NCI-H2227 (cell line): ENCODE results near the gene ELOVL6.
"Not testable (repeated sequence)": the region's sequence is repeated elsewhere in the genome, so short reads cannot be mapped to it uniquely, and the experiment has no call there.

Experiments used
- DNase-seq: peaks from one replicate; lab custom pipeline; 2025; ENCODE audit not compliant: unreplicated experiment; lab: John Stamatoyannopoulos, UW

ELOVL6 gene

DNA sequence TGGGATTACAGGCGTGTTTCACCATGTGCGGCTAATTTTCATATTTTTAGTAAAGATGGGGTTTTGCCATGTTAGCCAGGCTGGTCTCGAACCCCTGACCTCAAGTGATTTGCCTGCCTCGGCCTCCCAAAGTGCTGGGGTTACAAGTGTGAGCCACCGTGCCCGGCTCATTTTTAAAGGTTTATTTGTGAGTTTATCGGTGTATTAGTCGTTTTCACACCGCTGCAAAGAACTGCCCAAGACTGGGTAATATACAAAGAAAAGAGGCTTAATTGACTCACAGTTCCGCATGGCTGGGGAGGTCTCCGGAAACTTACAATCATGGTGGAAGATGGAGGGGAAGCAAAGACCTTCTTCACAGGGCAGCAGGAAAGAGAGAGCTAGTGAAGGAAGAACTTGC is 159.3 kb downstream of the ELOVL6 start:
- DNase-seq, result not testable (repeated sequence)

GRCh38 chr4:110034026-110034393 is 164.4 kb downstream of the ELOVL6 start:
- DNase-seq, result no peak

- DNase-seq, result no peak
These were observed 164.9 kb downstream of the ELOVL6 start for GRCh38 chr4:110033355-110034025.

GRCh38 chr4:110032603-110033002 is 165.8 kb downstream of the ELOVL6 start:
- DNase-seq, result no peak

- no peak for DNase-seq
These were observed 172.7 kb downstream of the ELOVL6 start for GRCh38 chr4:110025718-110026117.

DNA sequence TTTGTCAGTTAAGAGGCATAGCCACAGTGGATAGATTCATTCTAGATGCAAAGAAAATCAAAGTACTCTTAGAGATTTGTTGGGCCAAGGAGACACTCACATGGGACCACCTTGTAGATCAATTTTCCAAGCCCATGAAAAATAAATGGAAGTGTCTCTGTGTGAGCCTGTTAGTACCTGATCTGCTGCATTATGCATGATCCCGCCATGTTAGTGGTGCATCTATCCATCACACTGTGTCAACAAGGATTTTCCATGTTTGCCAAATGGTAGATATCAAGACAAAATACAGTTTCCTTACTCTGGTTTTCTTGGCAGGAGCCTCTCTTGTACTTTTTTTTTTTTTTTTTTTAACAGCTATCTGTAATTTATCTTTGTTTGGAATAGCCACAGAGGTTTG is 173.4 kb downstream of the ELOVL6 start:
- DNase-seq, result no peak

- DNase-seq, result no peak
These were observed 176.0 kb downstream of the ELOVL6 start for GRCh38 chr4:110022457-110022856.

- no peak for DNase-seq
These were observed 177.6 kb downstream of the ELOVL6 start for GRCh38 chr4:110020646-110021443.

DNA sequence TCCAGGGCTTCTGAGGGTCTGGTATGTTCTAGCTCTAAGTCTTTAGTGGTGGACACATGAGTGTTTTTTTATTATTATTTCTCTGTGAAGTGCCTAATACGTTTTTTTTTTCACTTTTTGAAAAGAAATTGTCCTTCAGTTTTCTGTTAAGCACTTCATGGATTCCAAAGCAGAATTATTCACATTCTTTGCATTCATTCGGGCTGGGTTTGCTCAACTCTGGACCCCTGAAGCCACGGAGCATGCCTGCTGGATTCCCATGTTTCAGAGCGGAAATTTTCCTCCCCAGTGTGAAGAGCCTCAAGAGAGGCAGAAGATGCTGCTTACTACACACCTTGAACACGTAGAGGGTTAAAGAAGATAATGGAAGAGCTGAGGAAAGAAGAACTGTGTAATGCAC is 178.3 kb downstream of the ELOVL6 start:
- no peak for DNase-seq

- DNase-seq, result no peak
These were observed 179.3 kb downstream of the ELOVL6 start for GRCh38 chr4:110019153-110019552.

DNA sequence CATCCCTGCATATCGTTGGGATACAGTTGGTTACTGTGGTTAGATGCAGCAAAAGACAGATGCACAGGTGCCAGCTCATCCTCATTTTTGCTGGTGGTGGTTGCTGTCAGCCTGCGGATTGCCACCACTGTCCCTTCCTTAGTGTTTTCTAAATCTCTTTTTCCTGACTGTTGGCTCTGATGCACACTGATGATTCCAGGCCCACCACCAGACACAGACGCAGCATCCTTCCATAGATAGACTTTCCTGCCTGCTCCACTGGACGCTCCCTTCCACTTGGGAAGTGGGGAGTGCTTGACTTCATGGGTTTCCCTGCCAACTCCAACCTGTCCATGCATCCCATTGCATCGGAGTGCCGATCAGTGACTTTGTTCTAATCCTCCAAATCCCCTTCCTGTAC is 184.2 kb downstream of the ELOVL6 start:
- DNase-seq, result no peak

DNA sequence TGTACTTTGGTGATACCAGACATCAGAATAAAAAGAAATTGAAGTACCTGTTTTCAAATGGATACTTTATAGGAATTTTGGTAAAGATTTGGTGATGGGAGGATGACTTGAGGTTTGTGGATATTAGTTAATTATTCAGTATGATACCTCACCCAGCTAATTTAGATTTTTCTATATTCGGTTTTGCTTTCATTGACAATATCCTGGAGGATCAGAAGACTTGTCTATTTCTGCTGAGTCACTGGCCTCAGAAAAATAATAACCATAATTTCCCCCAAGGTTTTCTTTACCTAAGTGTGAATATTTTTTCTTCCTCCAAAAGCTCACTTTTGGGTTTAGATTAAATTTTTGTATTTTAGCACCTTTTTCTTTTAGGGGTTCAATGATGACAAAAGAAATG is 185.5 kb downstream of the ELOVL6 start:
- no peak for DNase-seq

GRCh38 chr4:110010797-110011196 is 187.6 kb downstream of the ELOVL6 start:
- no peak for DNase-seq

GRCh38 chr4:110009550-110009949 is 188.9 kb downstream of the ELOVL6 start:
- peak; percentile 87 for DNase-seq

- DNase-seq, result no peak
These were observed 189.9 kb downstream of the ELOVL6 start for GRCh38 chr4:110008540-110008939.

- DNase-seq, result no peak
These were observed 191.2 kb downstream of the ELOVL6 start for GRCh38 chr4:110007217-110007616.

DNA sequence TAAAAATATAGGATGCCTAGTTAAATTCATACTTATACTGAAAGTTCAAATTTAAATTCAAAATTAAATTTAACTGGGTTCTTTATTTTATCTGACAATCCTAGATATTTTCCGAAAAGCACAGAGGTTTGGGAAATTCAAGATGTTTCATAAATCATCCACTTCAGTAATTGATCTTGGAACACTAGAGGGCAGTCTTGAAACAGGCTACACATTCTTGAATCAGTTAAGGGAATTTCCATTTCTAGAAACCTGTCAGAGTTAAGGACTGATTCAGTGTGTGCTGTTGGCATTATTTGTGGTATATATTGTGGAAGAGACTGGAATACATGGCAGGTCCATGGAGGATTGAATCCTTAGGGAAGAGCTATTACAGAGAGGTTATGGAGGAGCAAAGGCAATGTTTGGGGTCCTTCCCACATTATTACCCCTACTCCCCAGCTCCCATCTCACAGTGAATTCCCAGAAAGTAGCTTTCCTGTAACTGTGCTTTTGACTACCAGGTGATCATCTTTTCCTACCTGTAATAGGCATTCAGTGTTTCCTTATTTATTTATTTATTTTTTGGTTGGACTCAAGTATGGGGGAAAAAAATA is 192.9 kb downstream of the ELOVL6 start:
- peak; percentile 75 for DNase-seq

- DNase-seq, result no peak
These were observed 193.9 kb downstream of the ELOVL6 start for GRCh38 chr4:110004556-110004955.

- DNase-seq, result no peak
These were observed 194.8 kb downstream of the ELOVL6 start for GRCh38 chr4:110003401-110004187.

DNA sequence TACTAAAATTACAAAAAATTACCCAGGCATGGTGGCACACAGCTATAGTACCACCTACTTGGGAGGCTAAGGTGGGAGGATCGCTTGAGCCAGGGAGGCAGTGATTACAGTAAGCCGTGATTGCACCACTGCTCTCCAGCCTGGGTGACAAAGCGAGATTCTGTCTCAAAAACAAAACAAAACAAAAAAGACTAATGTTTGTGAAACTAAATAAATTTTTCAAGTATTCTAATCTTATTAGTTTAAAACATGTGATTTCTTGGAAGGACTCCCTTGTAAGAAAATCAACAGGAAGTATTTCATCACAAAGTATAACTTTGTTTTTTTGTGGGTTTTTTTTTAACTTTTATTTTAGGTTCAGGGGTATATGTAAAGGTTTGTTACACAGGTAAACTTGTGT is 196.1 kb downstream of the ELOVL6 start:
- no peak for DNase-seq

GRCh38 chr4:109999585-109999912 is 198.9 kb downstream of the ELOVL6 start:
- no peak for DNase-seq
